HG02678 (cell line): ENCODE results near the gene TMEM9.

Source experiments
- ATAC-seq: cut with Tn5 transposase; IDR thresholded peaks from one replicate; pipeline ENCODE4 v1.9.1; 2021; ENCODE audit warnings: mild to moderate bottlenecking, moderate library complexity; ENCODE audit not compliant: unreplicated experiment

Gene TMEM9

GRCh38 chr1:201110138-201110537, 44.1 kb downstream of the TMEM9 start:
- ATAC-seq, result no peak

DNA sequence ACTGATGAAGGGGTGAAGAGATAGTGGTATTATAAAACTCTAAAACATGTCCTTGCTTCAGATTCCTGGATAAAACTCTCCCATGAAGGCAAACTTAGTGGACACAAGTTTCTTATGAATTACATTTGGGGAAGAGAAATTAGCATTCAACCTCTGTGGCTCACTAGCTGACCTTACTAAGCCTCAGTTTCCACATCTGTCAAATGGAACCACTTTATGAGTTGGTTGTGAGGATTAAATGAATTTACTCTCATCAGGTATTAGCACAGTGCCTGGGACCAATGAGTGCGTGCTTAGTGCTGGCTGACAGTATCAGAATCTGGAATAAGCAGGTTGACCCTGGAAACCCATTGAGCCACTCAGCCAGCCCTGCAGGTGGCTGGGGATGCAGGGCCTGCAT, 44.6 kb downstream of the TMEM9 start:
- ATAC-seq, result no peak

- no peak for ATAC-seq
Measured at GRCh38 chr1:201108614-201109013, 45.7 kb downstream of the TMEM9 start.

DNA sequence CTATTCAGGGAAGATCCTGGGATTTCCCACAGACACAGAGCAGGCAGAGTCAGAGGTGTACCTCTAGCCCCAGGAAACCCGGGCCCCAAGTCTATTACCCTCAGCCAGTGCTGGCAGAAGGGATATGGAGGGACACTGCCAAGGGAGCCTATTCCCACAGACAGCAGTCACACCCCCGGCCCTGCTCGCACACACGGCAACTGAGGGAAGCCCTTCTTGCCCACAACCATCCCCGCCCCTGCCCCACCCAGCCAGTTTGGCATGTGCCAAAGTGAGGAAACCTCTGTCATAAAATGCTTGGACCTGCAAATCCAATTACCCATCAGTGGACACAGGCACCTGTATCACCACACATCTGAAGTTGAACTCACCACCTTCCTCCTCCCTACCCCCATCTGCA, 48.6 kb downstream of the TMEM9 start:
- no peak for ATAC-seq

DNA sequence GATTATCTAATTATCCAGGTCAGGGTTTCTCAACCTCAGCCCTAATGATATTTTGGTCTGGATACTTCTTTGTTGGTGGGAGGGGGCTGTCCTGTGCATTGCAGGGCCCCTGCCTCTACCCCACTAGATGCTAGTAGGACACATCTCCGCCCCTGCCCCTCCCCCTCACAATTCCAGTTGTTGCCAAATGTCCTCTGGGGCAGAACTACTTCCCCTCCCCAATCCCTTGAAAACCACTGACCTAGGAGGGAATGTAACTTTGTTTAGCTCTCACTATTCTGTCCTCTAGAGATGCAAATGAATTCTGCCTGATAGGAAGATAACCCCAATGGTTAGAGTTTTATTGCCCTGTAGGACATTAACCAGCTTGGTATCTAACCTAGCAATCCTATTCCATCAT, 50.1 kb downstream of the TMEM9 start:
- ATAC-seq, result no peak

- no peak for ATAC-seq
Measured at GRCh38 chr1:201103666-201104065, 50.6 kb downstream of the TMEM9 start.

DNA sequence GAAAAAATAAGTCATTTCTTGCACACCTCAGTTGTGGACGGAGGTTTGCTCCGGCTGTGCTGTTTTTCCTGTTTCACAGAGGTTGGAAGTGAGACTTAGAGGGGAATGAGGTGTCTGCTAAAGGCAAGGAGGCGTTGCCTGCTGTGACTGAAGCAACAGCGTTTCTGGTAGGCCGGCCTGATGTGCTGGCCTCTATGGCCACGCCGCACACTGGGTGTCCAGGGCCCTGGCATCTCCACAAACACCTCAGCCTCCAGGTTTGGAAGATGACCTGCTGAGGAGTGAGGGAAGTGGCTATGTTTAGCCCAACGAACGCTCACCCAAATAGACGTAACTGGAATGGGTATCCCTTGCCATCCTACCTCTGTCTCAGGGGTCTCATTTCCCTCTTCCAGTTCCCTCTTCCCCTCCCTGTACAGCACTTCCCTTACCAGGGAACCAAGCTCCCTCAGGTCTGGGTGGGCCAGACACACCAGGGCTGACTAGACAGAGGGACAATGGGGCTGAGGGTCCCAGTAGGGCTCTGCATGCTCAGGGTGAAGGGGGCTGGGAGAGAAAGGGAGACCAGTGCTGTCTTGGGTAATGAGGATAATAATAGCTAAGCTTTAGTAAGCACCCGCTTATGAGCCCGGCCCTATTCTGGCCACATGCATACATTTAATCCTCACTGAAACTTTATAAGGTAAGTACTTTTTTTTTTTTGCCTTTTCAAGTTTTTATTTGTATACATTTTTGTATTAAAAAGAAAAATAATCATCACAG, 53.9 kb downstream of the TMEM9 start:
- no peak for ATAC-seq

DNA sequence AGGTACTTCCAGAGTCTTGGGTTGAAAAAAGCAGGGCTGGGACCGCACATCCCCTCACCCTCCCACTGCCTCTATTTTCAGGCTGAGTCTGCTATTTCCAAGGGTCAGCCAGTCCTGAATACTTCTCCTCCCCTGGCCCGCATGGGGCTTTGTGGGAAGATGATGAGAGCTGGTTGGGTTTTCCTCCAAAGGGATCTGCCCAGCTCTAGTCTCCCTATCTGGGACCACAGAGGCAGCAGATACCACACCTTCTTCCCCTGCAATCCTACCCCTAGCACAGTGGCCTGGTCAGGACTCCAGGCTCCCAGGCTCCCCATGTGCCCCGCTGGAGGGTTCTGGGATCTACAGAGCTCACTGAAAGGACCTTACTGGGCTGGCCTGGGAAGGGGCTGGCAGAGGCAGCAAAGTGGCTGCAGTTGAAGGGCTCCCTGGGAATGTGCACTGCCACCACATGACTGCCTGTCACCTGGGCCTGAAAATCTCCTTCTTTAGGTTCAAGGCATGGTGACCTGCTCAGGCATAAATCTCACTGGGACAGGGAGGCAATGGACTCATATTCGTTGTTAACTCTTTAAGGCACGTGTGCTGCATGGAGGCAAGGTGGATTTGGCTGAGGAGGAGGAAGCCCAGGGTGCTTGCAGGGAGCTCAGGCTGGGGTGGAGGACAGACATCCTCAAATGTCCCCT, 55.1 kb downstream of the TMEM9 start:
- no peak for ATAC-seq

- no peak for ATAC-seq
Measured at GRCh38 chr1:201096977-201097856, 57.1 kb downstream of the TMEM9 start.

DNA sequence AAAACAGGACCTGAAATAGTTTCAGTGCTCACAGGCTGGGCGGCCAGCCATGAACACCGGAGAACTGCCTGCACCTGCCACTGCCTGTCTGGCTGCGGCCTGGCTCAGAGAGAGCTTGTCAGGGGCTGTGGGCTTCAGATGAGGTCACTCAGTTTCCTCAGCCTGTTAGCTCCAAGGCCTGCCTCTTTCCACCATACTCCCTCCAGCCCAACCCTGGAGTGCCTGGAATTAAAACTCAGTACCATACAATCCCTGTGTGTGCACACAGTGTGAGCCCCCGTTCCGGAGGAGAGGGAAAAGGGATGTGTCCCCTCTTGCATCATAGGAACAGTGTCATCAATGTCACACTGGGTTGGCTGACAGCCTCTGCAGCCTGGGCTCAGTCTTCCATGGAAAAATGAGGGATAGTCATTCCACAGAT, 58.2 kb downstream of the TMEM9 start:
- no peak for ATAC-seq

DNA sequence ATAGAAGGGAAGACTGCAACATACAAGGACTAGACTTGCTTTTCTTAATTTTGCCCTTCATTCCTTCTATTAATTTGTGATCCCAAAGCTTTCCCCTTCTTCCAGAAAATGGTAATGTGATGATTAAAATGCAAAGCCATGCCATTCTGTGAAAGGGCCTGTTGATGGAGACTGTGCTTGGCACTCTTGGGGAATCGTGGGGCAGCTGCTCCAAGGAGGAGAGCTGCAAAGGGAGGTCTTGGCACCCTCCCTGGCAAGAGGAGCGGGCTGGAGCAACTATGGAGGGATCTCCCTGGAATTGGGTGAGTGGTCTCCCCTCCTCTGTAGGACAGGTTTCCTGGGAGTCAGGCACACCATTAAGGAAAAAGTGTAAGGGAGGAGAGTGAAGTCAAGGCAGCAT, 58.7 kb downstream of the TMEM9 start:
- no peak for ATAC-seq

DNA sequence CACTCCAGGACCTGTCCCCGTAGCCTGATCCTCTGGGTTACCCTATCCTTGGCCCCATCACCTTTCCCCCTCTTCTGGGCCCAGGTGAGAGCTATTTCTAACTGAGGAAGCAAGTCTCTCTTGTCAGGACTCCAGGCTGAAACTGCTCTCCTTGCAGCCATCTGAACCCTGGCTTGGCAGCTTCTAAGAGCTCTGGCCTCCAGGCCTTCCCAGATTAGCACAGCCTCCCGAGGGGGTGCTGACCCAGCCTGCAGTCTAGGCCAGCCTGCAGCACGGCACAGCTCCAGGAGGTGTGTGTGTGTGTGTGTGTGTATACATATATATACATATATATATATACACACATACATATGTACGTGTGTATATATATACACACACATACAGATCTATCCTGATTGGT, 59.4 kb downstream of the TMEM9 start:
- no peak for ATAC-seq

DNA sequence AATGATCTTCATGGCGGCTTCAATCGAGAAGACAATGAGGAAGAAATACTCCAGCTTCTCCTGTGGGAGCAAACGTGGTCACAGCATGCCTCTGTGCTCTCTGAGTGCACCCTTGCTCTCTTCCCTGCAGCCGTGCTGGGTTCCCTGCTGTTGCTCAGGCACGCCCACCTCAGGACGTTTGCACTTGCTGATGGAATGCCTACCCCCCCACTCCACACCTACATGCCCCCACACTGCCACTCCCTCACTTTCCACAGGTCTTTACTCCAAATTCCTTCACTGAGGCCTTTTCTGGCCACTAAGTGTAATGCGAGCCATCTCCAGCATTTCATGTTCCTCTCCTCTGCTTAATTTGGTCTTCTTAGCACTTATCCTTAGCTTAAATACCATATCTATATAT, 60.3 kb downstream of the TMEM9 start:
- no peak for ATAC-seq

GRCh38 chr1:201093561-201093960, 60.7 kb downstream of the TMEM9 start:
- no peak for ATAC-seq

- no peak for ATAC-seq
Measured at GRCh38 chr1:201092738-201093137, 61.5 kb downstream of the TMEM9 start.

- ATAC-seq, result no peak
Measured at GRCh38 chr1:201091256-201091655, 63.0 kb downstream of the TMEM9 start.

DNA sequence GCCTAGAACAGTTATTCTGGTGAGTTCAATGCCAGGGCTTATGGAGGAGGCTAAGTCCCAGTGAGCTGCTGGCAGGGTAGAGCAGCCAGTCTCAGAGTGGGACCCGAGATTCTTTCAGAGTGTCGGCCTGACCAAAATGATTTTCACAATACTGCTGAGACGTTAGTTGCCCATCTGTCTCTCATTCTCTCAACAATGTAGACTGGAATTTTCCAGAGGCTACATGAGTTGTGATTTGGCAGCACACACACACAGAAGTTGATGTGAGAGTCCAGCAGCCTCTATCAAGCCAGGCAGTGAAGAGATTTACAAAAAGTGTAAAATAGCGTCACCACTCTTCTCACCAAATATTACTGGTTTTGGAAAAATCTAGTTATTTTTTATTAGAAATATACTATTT, 63.7 kb downstream of the TMEM9 start:
- ATAC-seq, result no peak

DNA sequence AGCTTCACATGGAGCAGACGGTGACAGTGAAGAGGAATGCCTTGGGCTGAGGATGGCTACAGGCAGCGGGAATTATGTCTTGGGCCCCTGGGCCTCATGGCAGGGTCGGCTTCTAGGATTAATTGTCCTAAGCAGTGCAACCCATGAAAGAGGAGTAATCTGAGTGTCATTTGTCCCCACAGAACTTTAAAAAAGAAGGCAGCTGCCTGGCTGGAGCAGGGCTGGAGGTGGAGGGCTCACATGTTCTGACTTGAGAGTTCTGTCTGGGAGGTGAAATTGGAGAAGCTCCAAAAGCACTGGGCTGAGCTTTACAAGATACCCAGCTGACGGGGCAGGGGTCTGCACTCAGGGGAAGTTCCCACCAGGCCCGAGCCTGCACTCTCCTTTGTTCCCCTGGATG, 64.7 kb downstream of the TMEM9 start:
- ATAC-seq, result no peak

DNA sequence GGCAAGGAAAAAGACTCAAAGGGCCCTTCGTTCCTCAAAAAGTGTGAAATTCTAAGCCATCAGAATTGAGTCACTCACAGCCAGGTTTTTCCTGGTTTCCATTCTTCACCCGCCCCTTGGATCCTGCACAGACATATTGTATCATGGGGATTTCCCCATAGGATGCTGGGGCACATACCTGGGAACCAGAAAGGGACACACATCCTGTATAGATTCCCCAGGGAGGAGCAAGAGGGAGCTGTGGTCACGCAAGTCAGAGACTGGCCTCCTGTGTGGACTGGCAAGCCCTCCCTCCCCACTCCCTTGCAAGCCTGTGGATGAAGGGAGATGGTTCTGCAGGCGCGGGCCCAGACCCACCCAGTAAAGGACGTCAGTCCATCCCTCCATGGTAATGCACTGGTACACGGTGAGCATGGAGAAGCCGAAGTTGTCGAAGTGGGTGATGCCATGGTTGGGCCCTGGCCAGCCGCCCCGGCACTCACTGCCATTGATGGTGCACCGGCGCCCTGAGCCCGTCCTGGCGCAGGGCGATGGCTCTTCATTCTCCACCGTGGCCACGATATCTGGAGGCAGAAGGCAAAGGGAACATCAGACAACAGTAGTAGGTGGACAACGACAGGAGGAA, 65.3 kb downstream of the TMEM9 start:
- ATAC-seq, result no peak

DNA sequence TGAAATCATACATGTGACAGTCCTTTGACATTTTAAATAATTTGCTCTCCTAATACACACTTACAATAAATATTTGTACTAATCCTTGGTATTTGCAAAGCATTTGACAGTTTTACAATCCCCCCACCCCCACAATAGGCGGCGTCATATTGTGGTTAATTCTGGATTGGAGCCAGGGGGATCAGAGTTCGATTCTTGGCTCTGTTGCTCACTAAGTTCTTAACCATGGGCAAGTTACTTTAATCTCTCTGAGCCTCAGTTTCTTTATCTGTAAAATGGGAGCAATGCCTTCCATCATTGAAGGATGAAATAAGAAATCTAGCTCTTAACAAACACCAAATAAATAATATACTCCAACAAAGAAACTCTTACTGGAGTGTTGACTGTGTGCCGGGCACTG, 65.9 kb downstream of the TMEM9 start:
- no peak for ATAC-seq
